Measurements from ENCODE around the gene DUSP21.
"Not testable (repeated sequence)": the region's sequence is repeated elsewhere in the genome, so short reads cannot be mapped to it uniquely, and the experiment has no call there.

DUSP21 gene

DNA sequence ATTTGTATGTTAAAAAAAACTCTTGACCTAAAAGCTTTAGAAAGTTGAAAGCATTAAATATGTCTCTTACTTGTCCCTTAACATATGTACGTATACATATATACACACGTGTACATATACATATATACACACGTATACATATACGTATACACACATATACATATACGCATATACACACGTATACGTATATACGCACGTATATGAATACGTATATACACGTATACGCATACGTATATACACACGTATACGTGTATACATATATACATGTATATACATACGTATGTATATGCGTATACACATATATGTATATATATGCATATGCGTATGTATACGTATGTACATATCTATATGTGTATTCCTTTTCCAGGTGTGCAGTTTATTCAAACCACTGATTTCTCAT lies 32.9 kb downstream of the DUSP21 start:
- no peak for DNase-seq

DNA sequence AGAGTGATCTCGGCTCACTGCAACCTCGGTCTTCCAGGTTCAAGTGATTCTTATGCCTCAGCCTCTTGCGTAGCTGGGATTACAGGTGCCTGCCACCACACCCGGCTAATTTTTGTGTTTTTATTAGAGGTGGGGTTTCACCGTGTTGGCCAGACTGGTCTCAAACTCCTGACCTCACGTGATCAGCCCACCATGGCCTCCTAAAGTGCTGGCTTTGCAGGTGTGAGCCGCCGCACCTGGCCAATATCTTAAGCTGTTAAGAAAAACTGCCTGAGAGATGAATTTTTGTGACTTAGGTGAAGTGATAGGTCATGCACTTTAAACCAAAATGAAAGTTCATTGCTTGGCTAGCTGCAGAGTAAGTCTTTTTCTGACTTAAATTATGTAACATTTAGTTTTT lies 35.0 kb downstream of the DUSP21 start:
- no peak for DNase-seq

DNA sequence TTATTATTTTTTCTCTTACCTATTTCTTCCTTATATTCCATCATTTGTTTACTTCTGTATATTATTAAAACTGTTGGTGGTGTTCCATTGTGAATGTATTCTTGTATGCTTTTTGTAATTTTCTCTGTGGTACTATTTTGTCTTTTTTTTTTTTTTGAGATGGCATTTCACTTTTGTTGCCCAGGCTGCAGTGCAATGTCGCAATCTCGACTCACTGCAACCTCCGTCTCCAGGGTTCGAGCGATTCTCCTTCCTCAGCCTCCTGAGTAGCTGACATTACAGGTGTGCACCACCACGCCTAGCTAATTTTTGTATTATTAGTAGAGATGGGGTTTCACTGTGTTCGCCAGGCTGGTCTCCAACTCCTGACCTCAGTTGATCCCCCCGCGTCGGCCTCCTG lies 37.7 kb downstream of the DUSP21 start:
- no peak for DNase-seq

GRCh38 chrX:44882635-44883034 lies 38.8 kb downstream of the DUSP21 start:
- no peak for DNase-seq

- no peak for DNase-seq
These were observed 41.1 kb downstream of the DUSP21 start for GRCh38 chrX:44884944-44885343.

DNA sequence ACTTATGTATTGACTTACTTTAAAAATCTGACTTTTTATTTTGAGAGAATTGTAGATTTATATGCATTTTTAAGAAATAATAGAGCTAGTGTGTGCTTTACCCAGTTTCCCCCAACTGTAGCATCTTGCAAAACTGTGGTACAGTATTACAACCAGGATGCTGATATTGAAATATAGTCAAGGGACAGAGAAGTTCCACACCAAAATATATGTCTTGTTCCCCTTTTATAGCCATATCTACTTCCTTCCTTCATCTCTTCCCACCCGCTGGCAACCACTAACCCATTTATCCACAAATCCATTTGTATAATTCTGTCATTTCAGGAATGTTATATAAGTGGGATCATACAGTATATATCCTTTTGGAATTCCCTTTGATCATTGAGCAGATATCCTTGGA lies 46.0 kb downstream of the DUSP21 start:
- DNase-seq: no peak

DNA sequence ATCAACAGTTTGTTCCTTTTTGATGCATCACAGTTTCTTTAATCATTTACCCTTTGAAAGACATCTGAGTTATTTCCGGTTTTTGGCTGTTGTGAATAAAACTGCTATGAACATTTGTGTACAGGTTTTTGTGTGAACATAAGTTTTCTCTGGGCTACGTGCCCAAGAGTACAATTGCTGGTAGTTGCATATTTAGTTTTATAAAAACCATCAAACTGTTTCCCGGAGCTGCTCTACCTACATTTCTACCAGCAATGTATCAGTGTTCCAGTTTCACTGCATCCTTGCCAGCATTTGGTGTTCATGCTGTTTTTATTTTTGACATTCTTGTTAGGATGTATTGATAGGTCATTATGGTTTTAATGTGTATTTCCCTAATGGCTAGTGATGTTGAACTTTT lies 46.4 kb downstream of the DUSP21 start:
- DNase-seq: no peak

DNA sequence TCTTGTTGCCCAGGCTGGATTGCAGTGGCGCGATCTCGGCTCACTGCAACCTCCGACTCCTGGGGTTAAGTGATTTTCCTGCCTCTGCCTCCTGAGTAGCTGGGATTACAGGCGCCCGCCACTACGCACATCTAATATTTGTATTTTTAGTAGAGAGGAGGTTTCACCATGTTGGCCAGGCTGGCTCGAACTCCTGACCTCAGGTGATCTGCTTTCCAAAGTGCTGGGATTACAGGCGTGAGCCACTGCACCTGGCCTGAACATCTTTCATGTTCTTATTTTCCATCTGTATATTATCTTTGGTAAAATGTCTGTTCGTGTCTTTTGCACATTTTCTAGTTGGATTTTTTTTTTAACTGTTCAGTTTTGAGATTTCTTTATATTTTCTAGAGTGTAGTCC lies 46.9 kb downstream of the DUSP21 start:
- DNase-seq: not testable (repeated sequence)

GRCh38 chrX:44891642-44892041 lies 47.8 kb downstream of the DUSP21 start:
- DNase-seq: no peak

Measured in DMS79 (cell line).